HEK293T (cell line): ENCODE results near the gene ANKRD16.
"Not testable (repeated sequence)": the region's sequence is repeated elsewhere in the genome, so short reads cannot be mapped to it uniquely, and the experiment has no call there.

ENCODE experiments used
- CTCF ChIA-PET: fragments of 350-600 bp; formaldehyde crosslinking; extraction: SDS; loops from one replicate; lab custom pipeline; 2021; ENCODE audit warnings: antibody characterized with exemption, inconsistent platforms; lab: Yijun Ruan, JAX
- POLR2A ChIA-PET: fragments of 350-600 bp; formaldehyde crosslinking; extraction: SDS; loops from one replicate; lab custom pipeline; 2020; ENCODE audit warnings: antibody characterized with exemption, inconsistent platforms; lab: Yijun Ruan, JAX
- DNase-seq: peaks from one replicate; pipeline ENCODE4 v3.0.0; 2012; ENCODE audit warnings: mixed read lengths; ENCODE audit errors: extremely low spot score
- ARNT ChIP-seq: fragments of 450-650 bp; IDR thresholded peaks from 2 replicates; pipeline ENCODE4 v1.6.1; 2017; ENCODE audit warnings: mild to moderate bottlenecking
- BHLHE40 ChIP-seq: fragments of 450-650 bp; IDR thresholded peaks from 2 replicates; pipeline ENCODE4 v1.6.1; 2016; ENCODE audit warnings: mild to moderate bottlenecking, moderate library complexity, borderline replicate concordance
- CTBP1 ChIP-seq: fragments of 450-650 bp; IDR thresholded peaks from 2 replicates; pipeline ENCODE4 v1.6.1; 2016; ENCODE audit warnings: borderline replicate concordance
- ELF4 ChIP-seq: fragments of 450-650 bp; IDR thresholded peaks from 2 replicates; pipeline ENCODE4 v1.6.1; 2017; ENCODE audit warnings: antibody characterized with exemption
- FOXA1 ChIP-seq: fragments of 450-650 bp; IDR thresholded peaks from 2 replicates; pipeline ENCODE4 v1.6.1; 2016; ENCODE audit warnings: mild to moderate bottlenecking
- FOXK2 ChIP-seq: fragments of 450-650 bp; IDR thresholded peaks from 2 replicates; pipeline ENCODE4 v1.6.1; 2016; ENCODE audit warnings: mild to moderate bottlenecking
- FOXM1 ChIP-seq: fragments of 450-650 bp; IDR thresholded peaks from 2 replicates; pipeline ENCODE4 v1.6.1; 2017; ENCODE audit warnings: mild to moderate bottlenecking, borderline replicate concordance
- HDGF ChIP-seq: fragments of 450-650 bp; IDR thresholded peaks from 2 replicates; pipeline ENCODE4 v1.6.1; 2017; ENCODE audit warnings: antibody characterized with exemption, borderline replicate concordance
- L3MBTL2 ChIP-seq: fragments of 450-650 bp; conservative IDR thresholded peaks from 2 replicates; pipeline ENCODE4 v1.6.1; 2016; ENCODE audit warnings: mild to moderate bottlenecking
- LEF1 ChIP-seq: fragments of 450-650 bp; IDR thresholded peaks from 2 replicates; pipeline ENCODE4 v1.6.1; 2017; ENCODE audit warnings: mild to moderate bottlenecking, borderline replicate concordance
- NFRKB ChIP-seq: fragments of 450-650 bp; IDR thresholded peaks from 2 replicates; pipeline ENCODE4 v1.6.1; 2016; ENCODE audit warnings: mild to moderate bottlenecking, moderate library complexity
- SP1 ChIP-seq: fragments of 450-650 bp; IDR thresholded peaks from 2 replicates; pipeline ENCODE4 v1.6.1; 2017
- SUZ12 ChIP-seq: fragments of 450-650 bp; IDR thresholded peaks from 2 replicates; pipeline ENCODE4 v1.6.1; 2016; ENCODE audit warnings: mild to moderate bottlenecking
- TARDBP ChIP-seq: fragments of 450-650 bp; IDR thresholded peaks from 2 replicates; pipeline ENCODE4 v1.6.1; 2016
- ZNF384 ChIP-seq: fragments of 450-650 bp; IDR thresholded peaks from 2 replicates; pipeline ENCODE4 v1.6.1; 2016
- TF ChIP-seq, protein P1 (sequence below): fragments of 450-650 bp; IDR thresholded peaks from 2 replicates; pipeline ENCODE4 v1.6.1; 2016

ANKRD16 gene

GRCh38 chr10:5862981-5863685, 26.6 kb downstream of the ANKRD16 start:
- CTCF ChIA-PET, DNase-seq: not testable (repeated sequence)
- POLR2A ChIA-PET = interaction anchor here (1.0 kb wide), 1 partner anchor 13 kb away, joined by 3 read pairs; no protein-coding TSS in a partner anchor

- no peak for DNase-seq
- TF ChIP-seq CTBP1 = no peak
- no peak for TF ChIP-seq LEF1
- TF ChIP-seq ARNT = no peak
- no peak for TF ChIP-seq SP1
- TF ChIP-seq, protein P1, sequence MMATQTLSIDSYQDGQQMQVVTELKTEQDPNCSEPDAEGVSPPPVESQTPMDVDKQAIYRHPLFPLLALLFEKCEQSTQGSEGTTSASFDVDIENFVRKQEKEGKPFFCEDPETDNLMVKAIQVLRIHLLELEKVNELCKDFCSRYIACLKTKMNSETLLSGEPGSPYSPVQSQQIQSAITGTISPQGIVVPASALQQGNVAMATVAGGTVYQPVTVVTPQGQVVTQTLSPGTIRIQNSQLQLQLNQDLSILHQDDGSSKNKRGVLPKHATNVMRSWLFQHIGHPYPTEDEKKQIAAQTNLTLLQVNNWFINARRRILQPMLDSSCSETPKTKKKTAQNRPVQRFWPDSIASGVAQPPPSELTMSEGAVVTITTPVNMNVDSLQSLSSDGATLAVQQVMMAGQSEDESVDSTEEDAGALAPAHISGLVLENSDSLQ = no peak
- TF ChIP-seq NFRKB = no peak
- no peak for TF ChIP-seq FOXM1
- TF ChIP-seq ZNF384 = no peak
- TF ChIP-seq FOXK2 = no peak
- TF ChIP-seq TARDBP = no peak
- no peak for TF ChIP-seq HDGF
- CTCF ChIA-PET = no interaction called here
- POLR2A ChIA-PET = interaction anchor here (1.0 kb wide), 1 partner anchor 14 kb away, joined by 3 read pairs; no protein-coding TSS in a partner anchor
Observed at GRCh38 chr10:5862360-5862961, 27.2 kb downstream of the ANKRD16 start.

DNA sequence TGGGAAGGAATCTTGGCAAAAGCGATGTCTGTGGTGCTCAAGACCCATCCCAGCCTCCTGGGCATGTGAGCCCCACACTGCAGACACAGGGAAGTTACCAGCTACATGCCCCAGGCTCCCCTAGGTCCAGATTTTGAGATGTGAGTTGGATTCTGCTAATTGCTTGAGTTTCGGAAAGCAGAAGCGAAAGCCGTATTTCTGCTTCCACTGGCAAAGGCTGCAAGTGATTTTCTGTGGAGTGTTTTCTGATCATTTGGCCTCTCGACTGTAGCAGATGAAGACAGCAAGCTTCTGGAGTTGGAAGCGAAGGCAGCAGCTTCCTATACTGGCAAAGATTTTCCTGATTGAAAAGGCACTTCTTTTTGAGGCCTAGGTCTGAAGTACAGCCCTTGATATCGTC, 29.6 kb downstream of the ANKRD16 start:
- TF ChIP-seq CTBP1 (no peak), ZNF384 (no peak), BHLHE40 (no peak), L3MBTL2 (no peak), FOXA1 (no peak), LEF1 (no peak), ELF4 (no peak), NFRKB (no peak), ARNT (no peak), HDGF (no peak), SUZ12 (no peak), FOXM1 (no peak)
- TF ChIP-seq, protein P1 = no peak
- CTCF ChIA-PET = interaction anchor here (0.5 kb wide), 1 partner anchor 34 kb away, joined by 3 read pairs; no protein-coding TSS in a partner anchor
- POLR2A ChIA-PET = interaction anchor here (1.5 kb wide), 2 partner anchors 11 to 30 kb away, joined by 3 to 5 read pairs; partner anchors contain the start of genes ANKRD16 and FBH1

GRCh38 chr10:5858811-5859210, 30.9 kb downstream of the ANKRD16 start:
- CTCF ChIA-PET = interaction anchor here (1.1 kb wide), 1 partner anchor 71 kb away, joined by 3 read pairs; no protein-coding TSS in a partner anchor
- DNase-seq = no peak
- TF ChIP-seq FOXK2 = no peak
- TF ChIP-seq ELF4 = no peak
- no peak for TF ChIP-seq BHLHE40
- TF ChIP-seq SP1 = no peak
- TF ChIP-seq ZNF384 = no peak
- TF ChIP-seq FOXM1 = no peak
- TF ChIP-seq CTBP1 = no peak
- TF ChIP-seq L3MBTL2 = no peak
- TF ChIP-seq FOXA1 = no peak
- no peak for TF ChIP-seq ARNT
- no peak for TF ChIP-seq TARDBP
- TF ChIP-seq NFRKB = no peak
- TF ChIP-seq HDGF = no peak
- no peak for TF ChIP-seq SUZ12
- TF ChIP-seq, protein P1 = no peak
- TF ChIP-seq LEF1 = no peak
- POLR2A ChIA-PET = interaction anchor here (1.5 kb wide), 2 partner anchors 10 to 45 kb away, joined by 3 to 6 read pairs; partner anchors contain the start of gene GDI2

More for the DNA sequence above, 29.6 kb downstream of the ANKRD16 start:
- no peak for DNase-seq

- CTCF ChIA-PET = no interaction called here
Observed at GRCh38 chr10:5856701-5857004, 33.0 kb downstream of the ANKRD16 start.

More at GRCh38 chr10:5856701-5857004, 33.0 kb downstream of the ANKRD16 start:
- DNase-seq = no peak
- POLR2A ChIA-PET = interaction anchor here (1.1 kb wide), 1 partner anchor 43 kb away, joined by 3 read pairs; the partner anchor contains the start of gene GDI2
- TF ChIP-seq ELF4 (no peak), TARDBP (no peak), FOXM1 (no peak), HDGF (no peak), FOXA1 (no peak), BHLHE40 (no peak), L3MBTL2 (no peak), ARNT (no peak), FOXK2 (no peak), LEF1 (no peak)
